ENCODE results near the gene ST3GAL2.
"Not testable (repeated sequence)": the region's sequence is repeated elsewhere in the genome, so short reads cannot be mapped to it uniquely, and the experiment has no call there.

Gene ST3GAL2

GRCh38 chr16:70392606-70393005 is 46.3 kb downstream of the ST3GAL2 start:
- Histone ChIP-seq H3K4me1 (ENCODE audit: control insufficient read depth in 1 of 2, insufficient read depth in 1 of 2, low read depth in 1 of 2, low read length in 1 of 2) (peaks cover 6 to 7% of the 10 kb centered on the region in 2 experiments), H3K27me3 (no peaks in the 10 kb centered on the region), H3K27ac (no peak overlapping the region), H3K36me3 (peaks cover 75% of the 10 kb centered on the region), H3K9me3 (no peaks in the 10 kb centered on the region), H3K4me3 (ENCODE audit: low read depth in 1 of 2, low read length in 1 of 2) (no peak overlapping the region)
- TF ChIP-seq CTCF (IDR thresholded peaks at IDR 0.05), result no peak

GRCh38 chr16:70391881-70392481 is 46.9 kb downstream of the ST3GAL2 start:
- Histone ChIP-seq H3K27me3 (no peaks in the 10 kb centered on the region), H3K27ac (no peak overlapping the region)
- TF ChIP-seq CTCF (IDR thresholded peaks at IDR 0.05), result no peak

GRCh38 chr16:70391446-70391845 is 47.5 kb downstream of the ST3GAL2 start:
- Histone ChIP-seq H3K4me3 (ENCODE audit: low read depth in 1 of 2, low read length in 1 of 2) (no peak overlapping the region), H3K9me3 (no peaks in the 10 kb centered on the region), H3K27ac (no peak overlapping the region), H3K27me3 (no peaks in the 10 kb centered on the region), H3K36me3 (peaks cover 86% of the 10 kb centered on the region), H3K4me1 (ENCODE audit: control insufficient read depth in 1 of 2, insufficient read depth in 1 of 2, low read depth in 1 of 2, low read length in 1 of 2) (peaks cover 6 to 7% of the 10 kb centered on the region in 2 experiments)
- TF ChIP-seq CTCF (IDR thresholded peaks at IDR 0.05), result no peak

More at GRCh38 chr16:70391881-70392481, 46.9 kb downstream of the ST3GAL2 start:
- H3K9me3 ChIP-seq, result no peaks in the 10 kb centered on the region
- peaks cover 6 to 7% of the 10 kb centered on the region in 2 experiments for H3K4me1 ChIP-seq (ENCODE audit: control insufficient read depth in 1 of 2, insufficient read depth in 1 of 2, low read depth in 1 of 2, low read length in 1 of 2)
- H3K4me3 ChIP-seq (ENCODE audit: low read depth in 1 of 2, low read length in 1 of 2), result no peak overlapping the region
- peaks cover 81% of the 10 kb centered on the region for H3K36me3 ChIP-seq

- Histone ChIP-seq H3K4me1 (ENCODE audit: control insufficient read depth in 1 of 2, insufficient read depth in 1 of 2, low read depth in 1 of 2, low read length in 1 of 2) (peaks cover 6% of the 10 kb centered on the region in 2 experiments), H3K27ac (no peak overlapping the region), H3K27me3 (no peaks in the 10 kb centered on the region), H3K36me3 (peaks cover 91% of the 10 kb centered on the region), H3K4me3 (ENCODE audit: low read depth in 1 of 2, low read length in 1 of 2) (no peak overlapping the region), H3K9me3 (no peaks in the 10 kb centered on the region)
- TF ChIP-seq CTCF (IDR thresholded peaks at IDR 0.05), result no peak
Observed at GRCh38 chr16:70390774-70391173, 48.1 kb downstream of the ST3GAL2 start.

GRCh38 chr16:70388006-70388680 is 50.8 kb downstream of the ST3GAL2 start:
- Histone ChIP-seq H3K27ac (no peak overlapping the region), H3K27me3 (no peaks in the 10 kb centered on the region), H3K36me3 (peaks cover 88% of the 10 kb centered on the region), H3K4me3 (ENCODE audit: low read depth in 1 of 2, low read length in 1 of 2) (no peak overlapping the region), H3K4me1 (ENCODE audit: control insufficient read depth in 1 of 2, insufficient read depth in 1 of 2, low read depth in 1 of 2, low read length in 1 of 2) (no peaks in the 10 kb centered on the region), H3K9me3 (no peaks in the 10 kb centered on the region)
- no peak for TF ChIP-seq CTCF (IDR thresholded peaks at IDR 0.05)

- not testable (repeated sequence) for H3K4me1 ChIP-seq (ENCODE audit: control insufficient read depth in 1 of 2, insufficient read depth in 1 of 2, low read depth in 1 of 2, low read length in 1 of 2); H3K27me3 ChIP-seq; H3K27ac ChIP-seq; H3K9me3 ChIP-seq; H3K4me3 ChIP-seq (ENCODE audit: low read depth in 1 of 2, low read length in 1 of 2)
- H3K36me3 ChIP-seq, result peaks cover 83% of the 10 kb centered on the region
Observed at GRCh38 chr16:70386289-70386986, 52.5 kb downstream of the ST3GAL2 start.
